CD4-positive, alpha-beta memory T cell (primary cell): ENCODE results near the gene XPO5. TPM values are rescaled to one million over a fixed set of nuclear protein-coding genes. Genes with fewer than 3 reads are reported as not detected.
"Not testable (repeated sequence)": the region's sequence is repeated elsewhere in the genome, so short reads cannot be mapped to it uniquely, and the experiment has no call there.

Experiments used
- CTCF ChIA-PET: fragments of 350-600 bp; sonication (Branson Sonifier 250); formaldehyde crosslinking; loops from one replicate; lab custom pipeline; 2021; ENCODE audit warnings: inconsistent platforms; ENCODE audit not compliant: partially characterized antibody; lab: Charles Lee
- POLR2A ChIA-PET: fragments of 350-600 bp; sonication (Branson Sonifier 250); formaldehyde crosslinking; loops from one replicate; lab custom pipeline; 2021; ENCODE audit not compliant: partially characterized antibody; lab: Charles Lee
- DNase-seq, 5 donors: peaks; one replicate each; pipeline versions ENCODE4 v3.0.0 to v3.0.0-alpha.2; 2020 to 2022; ENCODE audit warnings: mixed read lengths in 1 of 5
- H3K27ac ChIP-seq: one replicate; pipeline ENCODE4 v1.7.0; 2013; ENCODE audit warnings: low read depth, low read length
- H3K27me3 ChIP-seq: 2 replicates; pipeline ENCODE4 v1.7.0; 2013; ENCODE audit warnings: mild to moderate bottlenecking, low read length, moderate library complexity; ENCODE audit not compliant: insufficient read depth
- H3K36me3 ChIP-seq: 2 replicates; pipeline ENCODE4 v1.7.0; 2013; ENCODE audit warnings: mild to moderate bottlenecking, low read length, moderate library complexity; ENCODE audit not compliant: insufficient read depth
- H3K4me1 ChIP-seq: 2 replicates; pipeline ENCODE4 v1.7.0; 2013; ENCODE audit warnings: mild to moderate bottlenecking, low read length, moderate library complexity; ENCODE audit not compliant: insufficient read depth
- H3K4me3 ChIP-seq, 2 donors: one replicate each; pipeline ENCODE4 v1.7.0; 2013; ENCODE audit warnings: low read length in 2 of 2, mild to moderate bottlenecking in 1 of 2
- H3K9me3 ChIP-seq, 2 donors: one replicate each; pipeline ENCODE4 v1.7.0; 2013; ENCODE audit warnings: low read length in 2 of 2, control low read depth in 1 of 2; ENCODE audit not compliant: control insufficient read depth in 1 of 2
- H3K27ac Mint-ChIP-seq, 7 donors: one replicate each; pipeline ENCODE4 v1.8.0; 2020 to 2021; ENCODE audit warnings: mixed read lengths in 7 of 7, mild to moderate bottlenecking in 6 of 7, inconsistent platforms in 3 of 7, moderate library complexity in 3 of 7
- H3K27me3 Mint-ChIP-seq, 2 donors: one replicate each; pipeline ENCODE4 v1.8.0; 2020 to 2021; ENCODE audit warnings: mixed read lengths in 2 of 2
- H3K36me3 Mint-ChIP-seq, 2 donors: one replicate each; pipeline ENCODE4 v1.8.0; 2020 to 2021; ENCODE audit warnings: mixed read lengths in 2 of 2, inconsistent platforms in 1 of 2, mild to moderate bottlenecking in 1 of 2
- H3K4me1 Mint-ChIP-seq, 4 donors: one replicate each; pipeline ENCODE4 v1.8.0; 2020 to 2021; ENCODE audit warnings: mixed read lengths in 4 of 4, mild to moderate bottlenecking in 1 of 4
- H3K4me3 Mint-ChIP-seq, 8 donors: one replicate each; pipeline ENCODE4 v1.8.0; 2020 to 2021; ENCODE audit warnings: mixed read lengths in 8 of 8, mild to moderate bottlenecking in 7 of 8, moderate library complexity in 6 of 8, inconsistent platforms in 3 of 8
- H3K9me3 Mint-ChIP-seq, 8 donors: one replicate each; pipeline ENCODE4 v1.8.0; 2020 to 2021; ENCODE audit warnings: mixed read lengths in 8 of 8, mild to moderate bottlenecking in 5 of 8, inconsistent platforms in 3 of 8, moderate library complexity in 1 of 8
- intact Hi-C: fragments of 100-400 bp; cut with micrococcal nuclease; formaldehyde crosslinking; loops from one replicate; pipeline ENCODE4 v1.15.1; 2023
- polyA plus RNA-seq, 2 donors: library from polyadenylated mRNA; unstranded; fragments of 300-500 nt; fragmentation: Illumina TruSeq; gene quantifications; one replicate each; pipeline ENCODE4 v1.2.3, GENCODE V29; 2021
- total RNA-seq, 2 experiments: library from RNA; stranded (reverse); gene quantifications; one replicate each; pipeline ENCODE4 v1.2.3, GENCODE V29; 2021

The XPO5 gene
- total and polyA plus RNA-seq, 4 experiments from 2014 or later: 5.2 to 43.4 (median 26.5) TPM

DNA sequence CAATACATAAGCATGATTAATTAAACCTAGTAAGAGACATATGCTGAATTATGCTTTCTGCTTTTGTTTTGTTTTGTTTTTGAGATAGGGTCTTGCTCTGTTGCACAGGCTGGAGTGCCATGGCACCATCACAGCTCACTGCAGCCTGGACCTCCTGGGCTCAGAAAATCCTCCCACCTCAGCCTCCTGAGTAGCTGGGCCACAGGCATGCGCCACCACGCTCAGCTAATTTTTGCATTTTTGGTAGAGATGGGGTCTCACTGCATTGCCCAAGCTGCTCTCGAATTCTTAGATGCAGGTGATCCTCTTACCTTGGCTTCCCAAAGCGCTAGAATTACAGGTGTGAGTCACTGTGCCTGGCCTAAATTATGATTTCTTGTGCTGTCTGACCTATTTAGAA is 3.8 kb downstream of the XPO5 start:
- POLR2A ChIA-PET: interaction anchor here (1.6 kb wide), 1 partner anchor 13 kb away, joined by 3 read pairs; no protein-coding TSS in a partner anchor
- H3K4me3 Mint-ChIP-seq: no peak overlapping the region
- CTCF ChIA-PET: no interaction called here

DNA sequence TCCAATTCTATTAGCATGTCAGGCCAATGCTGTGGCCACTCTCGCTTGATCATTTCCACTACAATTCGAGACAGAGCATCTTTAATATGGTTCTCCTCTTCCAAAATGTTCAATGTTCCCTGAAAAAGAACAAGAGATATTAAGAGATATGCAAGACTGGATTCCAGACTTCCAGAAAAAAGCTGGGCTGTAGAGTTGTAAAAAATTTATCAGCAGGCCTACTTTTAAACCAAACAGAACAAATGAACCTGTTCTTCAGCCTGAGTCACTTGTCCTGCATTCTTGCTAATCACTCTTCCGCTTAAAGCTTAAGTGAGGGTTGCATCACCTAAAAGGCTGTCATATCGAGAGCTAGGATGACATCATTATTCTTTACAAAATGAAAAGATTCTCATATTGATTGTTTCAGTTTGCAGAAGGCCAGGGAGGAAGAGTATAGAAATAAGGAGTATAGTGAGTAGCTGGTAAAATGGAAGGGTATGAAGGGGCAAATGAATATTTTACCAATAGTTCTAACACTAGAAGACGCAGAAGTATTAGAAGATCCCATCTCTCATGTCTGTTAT is 4.9 kb downstream of the XPO5 start:
- H3K4me3 Mint-ChIP-seq: no peak overlapping the region
- peak overlapping the region in 4 of 7 donors; percentile 24 to 68 (median 52) for H3K27ac Mint-ChIP-seq
- no peak overlapping the region for H3K4me3 ChIP-seq
- no peak for DNase-seq
- H3K9me3 Mint-ChIP-seq: no peaks in the 10 kb centered on the region
- no peaks in the 10 kb centered on the region for H3K27me3 ChIP-seq
- H3K36me3 ChIP-seq: peaks cover 25% of the 10 kb centered on the region
- H3K4me1 Mint-ChIP-seq: peaks cover 8 to 15% (median 11%) of the 10 kb centered on the region in 4 donors
- no peaks in the 10 kb centered on the region for H3K27me3 Mint-ChIP-seq
- intact Hi-C loops: no loop called here
- H3K9me3 ChIP-seq: no peaks in the 10 kb centered on the region
- H3K27ac ChIP-seq: no peak overlapping the region
- ChIA-PET POLR2A (interaction anchor here (0.9 kb wide), 1 partner anchor 13 kb away, joined by 3 read pairs; no protein-coding TSS in a partner anchor), CTCF (interaction anchor here (0.9 to 1.6 kb wide), 3 partner anchors 14 to 57 kb away, joined by 3 to 4 read pairs (median 3); no protein-coding TSS in a partner anchor)
- H3K36me3 Mint-ChIP-seq: peaks cover 32 to 46% of the 10 kb centered on the region in 2 donors
- peaks cover 8% of the 10 kb centered on the region for H3K4me1 ChIP-seq

More for the DNA sequence above, 3.8 kb downstream of the XPO5 start:
- H3K27me3 ChIP-seq: no peaks in the 10 kb centered on the region
- no peaks in the 10 kb centered on the region for H3K27me3 Mint-ChIP-seq
- no peak for DNase-seq
- peaks cover 14% of the 10 kb centered on the region for H3K4me1 ChIP-seq
- no peaks in the 10 kb centered on the region for H3K9me3 Mint-ChIP-seq
- peaks cover 24 to 48% of the 10 kb centered on the region in 2 donors for H3K36me3 Mint-ChIP-seq
- H3K27ac ChIP-seq: no peak overlapping the region
- H3K4me3 ChIP-seq: no peak overlapping the region
- intact Hi-C loops: no loop called here
- no peaks in the 10 kb centered on the region for H3K9me3 ChIP-seq
- peaks cover 21% of the 10 kb centered on the region for H3K36me3 ChIP-seq
- no peak overlapping the region for H3K27ac Mint-ChIP-seq
- peaks cover 8 to 24% (median 14%) of the 10 kb centered on the region in 4 donors for H3K4me1 Mint-ChIP-seq

DNA sequence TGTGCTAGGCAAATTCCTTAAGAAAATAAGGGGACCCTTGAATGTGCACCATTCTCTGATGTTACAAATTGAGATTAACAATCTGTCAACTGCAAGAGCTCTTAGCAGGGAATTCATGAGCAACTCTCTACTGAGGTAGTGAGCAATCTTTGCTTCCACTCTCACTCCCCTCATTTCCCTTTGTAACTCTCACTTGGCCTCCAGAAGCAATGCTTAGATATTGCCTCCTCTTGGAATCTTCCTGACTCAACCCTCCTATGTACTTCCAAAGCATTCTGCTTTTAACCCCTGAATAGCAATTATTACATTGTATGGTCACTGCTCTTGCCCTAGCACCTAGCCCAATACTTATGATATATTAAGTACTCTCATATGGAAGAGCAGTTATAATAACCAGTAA is 16.5 kb downstream of the XPO5 start:
- H3K27ac Mint-ChIP-seq: no peak overlapping the region
- peaks cover 70% of the 10 kb centered on the region for H3K36me3 ChIP-seq
- no peaks in the 10 kb centered on the region for H3K27me3 Mint-ChIP-seq
- H3K4me3 ChIP-seq: no peak overlapping the region
- H3K9me3 ChIP-seq: no peaks in the 10 kb centered on the region
- H3K27ac ChIP-seq: no peak overlapping the region
- DNase-seq: no peak
- no peaks in the 10 kb centered on the region for H3K4me1 ChIP-seq
- ChIA-PET POLR2A (interaction anchor here (0.7 kb wide), 1 partner anchor 283 kb away, joined by 3 read pairs; no protein-coding TSS in a partner anchor), CTCF (interaction anchor here (1.0 kb wide), 1 partner anchor 53 kb away, joined by 4 read pairs; no protein-coding TSS in a partner anchor)
- H3K27me3 ChIP-seq: no peaks in the 10 kb centered on the region
- intact Hi-C loops: no loop called here
- no peaks in the 10 kb centered on the region for H3K9me3 Mint-ChIP-seq
- no peaks in the 10 kb centered on the region for H3K4me1 Mint-ChIP-seq
- no peak overlapping the region for H3K4me3 Mint-ChIP-seq
- peaks cover 48 to 77% of the 10 kb centered on the region in 2 donors for H3K36me3 Mint-ChIP-seq

DNA sequence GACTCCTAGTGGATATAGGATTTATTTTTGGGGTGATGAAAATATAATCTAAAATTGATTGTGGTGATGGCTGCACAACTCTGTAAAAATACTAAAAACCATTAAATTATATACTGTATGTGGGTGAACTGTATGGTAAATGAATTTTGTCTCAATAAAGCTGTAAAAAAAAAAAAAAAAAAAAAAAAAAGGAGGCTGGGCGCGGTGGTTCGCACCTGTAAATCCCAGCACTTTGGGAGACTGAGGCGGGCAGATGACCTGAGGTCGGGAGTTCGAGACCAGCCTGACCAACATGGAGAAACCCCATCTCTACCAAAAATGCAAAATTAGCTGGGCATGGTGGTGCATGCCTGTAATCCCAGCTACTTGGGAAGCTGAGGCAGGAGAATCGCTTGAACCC is 18.2 kb downstream of the XPO5 start:
- H3K27me3 ChIP-seq, DNase-seq, H3K9me3 ChIP-seq, H3K9me3 Mint-ChIP-seq, intact Hi-C loops, H3K4me1 Mint-ChIP-seq, H3K27ac ChIP-seq, H3K27me3 Mint-ChIP-seq, H3K4me3 ChIP-seq, H3K4me3 Mint-ChIP-seq, H3K4me1 ChIP-seq: not testable (repeated sequence)
- POLR2A ChIA-PET: interaction anchor here (0.7 kb wide), 1 partner anchor 174 kb away, joined by 3 read pairs; no protein-coding TSS in a partner anchor
- CTCF ChIA-PET: interaction anchor here (0.7 kb wide), 1 partner anchor 1010 kb away, joined by 4 read pairs; no protein-coding TSS in a partner anchor
- Mint-ChIP-seq H3K27ac (peak overlapping the region in 1 of 7 donors; percentile 41), H3K36me3 (peaks cover 54 to 80% of the 10 kb centered on the region in 2 donors)
- peaks cover 68% of the 10 kb centered on the region for H3K36me3 ChIP-seq

- H3K36me3 ChIP-seq: peaks cover 59% of the 10 kb centered on the region
- Mint-ChIP-seq H3K4me3 (no peak overlapping the region), H3K9me3 (no peaks in the 10 kb centered on the region), H3K4me1 (peaks cover 0 to 2% (median 0%) of the 10 kb centered on the region in 4 donors), H3K27me3 (no peaks in the 10 kb centered on the region), H3K36me3 (peaks cover 51 to 74% of the 10 kb centered on the region in 2 donors), H3K27ac (peak overlapping the region in 4 of 7 donors; percentile 7 to 73 (median 26))
- H3K9me3 ChIP-seq: no peaks in the 10 kb centered on the region
- no peak overlapping the region for H3K27ac ChIP-seq
- intact Hi-C loops: no loop called here
- CTCF ChIA-PET: interaction anchor here (1.1 to 1.2 kb wide), 2 partner anchors 9 to 42 kb away, joined by 3 read pairs; no protein-coding TSS in a partner anchor
- no peak for DNase-seq
- POLR2A ChIA-PET: no interaction called here
- no peaks in the 10 kb centered on the region for H3K27me3 ChIP-seq
- H3K4me1 ChIP-seq: no peaks in the 10 kb centered on the region
- no peak overlapping the region for H3K4me3 ChIP-seq
Measured at GRCh38 chr6:43547222-43547621, 28.6 kb downstream of the XPO5 start.

GRCh38 chr6:43544461-43544860 is 31.4 kb downstream of the XPO5 start:
- H3K9me3 Mint-ChIP-seq: no peaks in the 10 kb centered on the region
- no peak overlapping the region for H3K27ac Mint-ChIP-seq
- no peaks in the 10 kb centered on the region for H3K27me3 ChIP-seq
- CTCF ChIA-PET: no interaction called here
- H3K36me3 ChIP-seq: peaks cover 43% of the 10 kb centered on the region
- no peak overlapping the region for H3K4me3 Mint-ChIP-seq
- DNase-seq: no peak
- H3K4me1 Mint-ChIP-seq: peaks cover 0 to 2% (median 0%) of the 10 kb centered on the region in 4 donors
- H3K36me3 Mint-ChIP-seq: peaks cover 48 to 64% of the 10 kb centered on the region in 2 donors
- H3K27me3 Mint-ChIP-seq: no peaks in the 10 kb centered on the region
- H3K27ac ChIP-seq: no peak overlapping the region
- POLR2A ChIA-PET: no interaction called here
- H3K9me3 ChIP-seq: no peaks in the 10 kb centered on the region
- intact Hi-C loops: no loop called here
- no peak overlapping the region for H3K4me3 ChIP-seq
- H3K4me1 ChIP-seq: no peaks in the 10 kb centered on the region

GRCh38 chr6:43541774-43542471 is 33.9 kb downstream of the XPO5 start:
- ChIA-PET POLR2A (no interaction called here), CTCF (interaction anchor here (0.7 kb wide), 1 partner anchor 35 kb away, joined by 3 read pairs; no protein-coding TSS in a partner anchor)
- H3K27me3 ChIP-seq: no peaks in the 10 kb centered on the region
- no peak for DNase-seq
- H3K36me3 ChIP-seq: peaks cover 36% of the 10 kb centered on the region
- no peak overlapping the region for H3K27ac ChIP-seq
- Mint-ChIP-seq H3K27ac (no peak overlapping the region), H3K4me3 (no peak overlapping the region), H3K27me3 (no peaks in the 10 kb centered on the region), H3K36me3 (peaks cover 39 to 55% of the 10 kb centered on the region in 2 donors), H3K9me3 (no peaks in the 10 kb centered on the region), H3K4me1 (peaks cover 0 to 3% (median 2%) of the 10 kb centered on the region in 4 donors)
- no peaks in the 10 kb centered on the region for H3K4me1 ChIP-seq
- H3K9me3 ChIP-seq: no peaks in the 10 kb centered on the region
- intact Hi-C loops: no loop called here
- H3K4me3 ChIP-seq: no peak overlapping the region
